ENCODE results near the gene PPP1R10. TPM values are rescaled to one million over a fixed set of nuclear protein-coding genes. Genes with fewer than 3 reads are reported as not detected.
A peak's percentile ranks its signal among the peaks of the same experiment; 100 is the strongest.

The PPP1R10 gene
- total and polyA plus RNA-seq, 2 of the 13 experiments (the other 11 are each of a cell fraction or from before 2014, with no cell fraction given) = 26.3 to 38.4 TPM

DNA sequence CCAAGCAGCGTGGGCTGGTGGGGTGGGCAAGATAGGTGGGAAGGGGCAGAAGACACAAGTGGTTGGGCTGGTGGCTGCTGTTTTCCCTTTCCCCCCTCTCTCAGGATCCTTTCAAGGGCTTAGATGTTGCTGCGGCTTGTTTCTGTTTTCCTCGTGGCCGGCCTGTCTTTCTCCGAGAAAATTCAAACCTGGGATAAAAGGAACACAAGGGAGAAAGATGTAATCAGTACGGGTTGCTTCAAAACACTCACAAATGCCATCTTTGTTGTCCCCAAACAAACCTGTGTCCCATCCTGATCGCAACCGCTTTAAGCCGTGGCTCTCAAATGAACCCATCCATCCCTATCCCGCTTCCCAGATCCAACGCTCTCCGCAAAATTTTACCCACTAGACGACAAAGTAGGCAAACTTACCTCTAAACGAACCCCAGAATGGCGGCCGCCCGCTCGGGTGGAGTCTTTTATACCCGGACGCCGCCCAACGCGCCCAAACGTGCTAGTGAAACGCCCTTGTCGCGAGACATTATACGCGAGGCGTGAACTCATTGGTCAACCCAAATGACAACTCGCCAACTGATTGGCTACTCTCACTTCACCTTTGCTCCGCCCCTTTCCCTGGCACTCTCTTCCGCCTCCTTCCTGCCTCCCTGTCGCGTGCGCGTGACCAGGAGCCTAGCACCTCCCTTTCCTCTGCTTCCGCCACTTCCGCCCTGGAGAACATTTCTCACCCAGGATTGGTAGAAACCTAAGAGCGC lies at the start of gene PPP1R10 (continued):
- TF ChIP-seq ETS1 (CRISPR knock-in tag; IDR thresholded peaks at IDR 0.05) (no peak), MLX (CRISPR knock-in tag; IDR thresholded peaks at IDR 0.05) (peak; percentile 69), CEBPZ (IDR thresholded peaks at IDR 0.05; ENCODE audit: low read length) (no peak), PPARG (CRISPR knock-in tag; conservative IDR thresholded peaks at IDR 0.05) (0 out of 2 replicates have a peak, but pooled peaks have one; percentile 17), HOXA7 (CRISPR knock-in tag; IDR thresholded peaks at IDR 0.05) (no peak), NPAS2 (CRISPR knock-in tag; IDR thresholded peaks at IDR 0.05; ENCODE audit: borderline replicate concordance) (no peak), PHF21A (CRISPR knock-in tag; IDR thresholded peaks at IDR 0.05) (peak; percentile 67; the same call in 1 of the 2 replicates), ADNP (CRISPR knock-in tag; IDR thresholded peaks at IDR 0.05) (no peak), PCBP1 (IDR thresholded peaks at IDR 0.05; ENCODE audit: borderline replicate concordance, low read depth, low read length) (0 out of 2 replicates have a peak, but pooled peaks have one; percentile 22), ZFP82 (CRISPR knock-in tag; IDR thresholded peaks at IDR 0.05; ENCODE audit: borderline replicate concordance) (no peak), ZNF572 (CRISPR knock-in tag; IDR thresholded peaks at IDR 0.05) (no peak), ZEB1 (IDR thresholded peaks at IDR 0.05; ENCODE audit: insufficient replicate concordance, low read depth) (peak; percentile 18), MTERF4 (CRISPR knock-in tag; IDR thresholded peaks at IDR 0.05) (no peak), SAFB2 (CRISPR knock-in tag; IDR thresholded peaks at IDR 0.05; ENCODE audit: borderline replicate concordance, low read depth) (0 out of 2 replicates have a peak, but pooled peaks have one; percentile 83), ZNF737 (CRISPR knock-in tag; IDR thresholded peaks at IDR 0.05; ENCODE audit: borderline replicate concordance) (no peak), CCDC6 (CRISPR knock-in tag; IDR thresholded peaks at IDR 0.05) (no peak)
- TF ChIP-seq, protein P1, sequence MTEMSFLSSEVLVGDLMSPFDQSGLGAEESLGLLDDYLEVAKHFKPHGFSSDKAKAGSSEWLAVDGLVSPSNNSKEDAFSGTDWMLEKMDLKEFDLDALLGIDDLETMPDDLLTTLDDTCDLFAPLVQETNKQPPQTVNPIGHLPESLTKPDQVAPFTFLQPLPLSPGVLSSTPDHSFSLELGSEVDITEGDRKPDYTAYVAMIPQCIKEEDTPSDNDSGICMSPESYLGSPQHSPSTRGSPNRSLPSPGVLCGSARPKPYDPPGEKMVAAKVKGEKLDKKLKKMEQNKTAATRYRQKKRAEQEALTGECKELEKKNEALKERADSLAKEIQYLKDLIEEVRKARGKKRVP (CRISPR knock-in tag; IDR thresholded peaks at IDR 0.05) = peak in 1 of 2 experiments; percentile 62; a peak in 3 of 4 replicates
- TF ChIP-seq, protein P2, sequence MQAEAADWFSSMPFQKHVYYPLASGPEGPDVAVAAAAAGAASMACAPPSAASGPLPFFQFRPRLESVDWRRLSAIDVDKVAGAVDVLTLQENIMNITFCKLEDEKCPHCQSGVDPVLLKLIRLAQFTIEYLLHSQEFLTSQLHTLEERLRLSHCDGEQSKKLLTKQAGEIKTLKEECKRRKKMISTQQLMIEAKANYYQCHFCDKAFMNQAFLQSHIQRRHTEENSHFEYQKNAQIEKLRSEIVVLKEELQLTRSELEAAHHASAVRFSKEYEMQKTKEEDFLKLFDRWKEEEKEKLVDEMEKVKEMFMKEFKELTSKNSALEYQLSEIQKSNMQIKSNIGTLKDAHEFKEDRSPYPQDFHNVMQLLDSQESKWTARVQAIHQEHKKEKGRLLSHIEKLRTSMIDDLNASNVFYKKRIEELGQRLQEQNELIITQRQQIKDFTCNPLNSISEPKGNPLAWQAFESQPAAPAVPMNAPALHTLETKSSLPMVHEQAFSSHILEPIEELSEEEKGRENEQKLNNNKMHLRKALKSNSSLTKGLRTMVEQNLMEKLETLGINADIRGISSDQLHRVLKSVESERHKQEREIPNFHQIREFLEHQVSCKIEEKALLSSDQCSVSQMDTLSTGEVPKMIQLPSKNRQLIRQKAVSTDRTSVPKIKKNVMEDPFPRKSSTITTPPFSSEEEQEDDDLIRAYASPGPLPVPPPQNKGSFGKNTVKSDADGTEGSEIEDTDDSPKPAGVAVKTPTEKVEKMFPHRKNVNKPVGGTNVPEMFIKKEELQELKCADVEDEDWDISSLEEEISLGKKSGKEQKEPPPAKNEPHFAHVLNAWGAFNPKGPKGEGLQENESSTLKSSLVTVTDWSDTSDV (CRISPR knock-in tag; IDR thresholded peaks at IDR 0.05) = no peak
